Suprapubic skin (tissue), 4 donors: ENCODE data around the gene ENTPD2. TPM values are rescaled to one million over a fixed set of nuclear protein-coding genes. Genes with fewer than 3 reads are reported as not detected.

ENCODE experiments used
- DNase-seq, 2 donors: peaks; one replicate each; pipeline ENCODE4 v3.0.0-alpha.2; 2019; ENCODE audit warnings: low spot score in 2 of 2
- H3K27ac ChIP-seq: fragments of 200-600 bp; sonication (generic); one replicate; pipeline ENCODE4 v1.5.1; 2019
- H3K27me3 ChIP-seq: fragments of 200-600 bp; sonication (generic); one replicate; pipeline ENCODE4 v1.5.1; 2019
- H3K36me3 ChIP-seq: fragments of 200-600 bp; sonication (generic); one replicate; pipeline ENCODE4 v1.5.1; 2019
- H3K4me1 ChIP-seq: fragments of 200-600 bp; sonication (generic); one replicate; pipeline ENCODE4 v1.5.1; 2019
- H3K4me3 ChIP-seq: fragments of 200-600 bp; sonication (generic); one replicate; pipeline ENCODE4 v1.5.1; 2019; ENCODE audit warnings: mild to moderate bottlenecking
- H3K9me3 ChIP-seq: fragments of 200-600 bp; sonication (generic); one replicate; pipeline ENCODE4 v1.5.1; 2019
- CTCF ChIP-seq, 2 donors: fragments of 200-600 bp in 1 of 2; fragments of 450-650 bp in 1 of 2; sonication (generic) in 1 of 2; IDR thresholded peaks; one replicate each; pipeline ENCODE4 v1.5.1; 2016 to 2019; ENCODE audit warnings: antibody characterized with exemption in 2 of 2, mild to moderate bottlenecking in 1 of 2, moderate library complexity in 1 of 2
- EP300 ChIP-seq: sonication (generic); formaldehyde crosslinking; IDR thresholded peaks from one replicate; pipeline ENCODE4 v1.6.1; 2017; ENCODE audit warnings: antibody characterized with exemption
- POLR2A ChIP-seq, 2 donors: fragments of 450-650 bp; IDR thresholded peaks; one replicate each; pipeline ENCODE4 v1.6.1; 2017; ENCODE audit warnings: antibody characterized with exemption in 2 of 2, mild to moderate bottlenecking in 2 of 2, moderate library complexity in 2 of 2
- POLR2AphosphoS5 ChIP-seq, 3 donors: sonication (generic); formaldehyde crosslinking; IDR thresholded peaks; one replicate each; pipeline ENCODE4 v1.6.1; 2017; ENCODE audit warnings: antibody characterized with exemption in 3 of 3
- WGBS: methylation state at CpG from one replicate; pipeline ENCODE4 v1.1.5; 2018; 5-methylcytosine and 5-hydroxymethylcytosine counted together
- total RNA-seq, 4 donors: library from RNA; depleted of rRNA; stranded (reverse); fragments of >200 nt; gene quantifications; one replicate each; pipeline ENCODE4 v1.1.0, GENCODE V29; 2016

ENTPD2 gene
- total RNA-seq, 4 donors from 2014 or later: 13.3 to 20.8 (median 16.7) TPM

- no peak for DNase-seq
- Histone ChIP-seq H3K27ac (no peak overlapping the region), H3K36me3 (peaks cover 85% of the 10 kb centered on the region), H3K4me3 (no peak overlapping the region), H3K9me3 (no peaks in the 10 kb centered on the region), H3K4me1 (no peaks in the 10 kb centered on the region), H3K27me3 (no peaks in the 10 kb centered on the region)
- 95% methylated on average over 15 of the region's 20 CpGs for WGBS
- TF ChIP-seq POLR2AphosphoS5 (IDR thresholded peaks at IDR 0.05) (no peak), POLR2A (IDR thresholded peaks at IDR 0.05) (no peak), EP300 (no peak), CTCF (IDR thresholded peaks at IDR 0.05) (no peak)
Observed at GRCh38 chr9:137013571-137013940, 40.3 kb downstream of the ENTPD2 start.

GRCh38 chr9:137012694-137013570 lies 40.9 kb downstream of the ENTPD2 start:
- H3K27ac ChIP-seq: no peak overlapping the region

GRCh38 chr9:137011907-137012675 lies 41.8 kb downstream of the ENTPD2 start:
- Histone ChIP-seq H3K4me3 (no peak overlapping the region), H3K4me1 (no peaks in the 10 kb centered on the region), H3K27ac (no peak overlapping the region), H3K36me3 (peaks cover 84% of the 10 kb centered on the region), H3K9me3 (no peaks in the 10 kb centered on the region), H3K27me3 (no peaks in the 10 kb centered on the region)
- TF ChIP-seq CTCF (IDR thresholded peaks at IDR 0.05): no peak
- no peak for TF ChIP-seq POLR2AphosphoS5 (IDR thresholded peaks at IDR 0.05)
- no peak for TF ChIP-seq EP300
- no peak for TF ChIP-seq POLR2A (IDR thresholded peaks at IDR 0.05)
- no CpG with 5 or more reads among the region's 39 CpGs for WGBS
- DNase-seq: no peak

More at GRCh38 chr9:137012694-137013570, 40.9 kb downstream of the ENTPD2 start:
- TF ChIP-seq POLR2A (IDR thresholded peaks at IDR 0.05) (no peak), CTCF (IDR thresholded peaks at IDR 0.05) (no peak), POLR2AphosphoS5 (IDR thresholded peaks at IDR 0.05) (no peak), EP300 (no peak)
- no peaks in the 10 kb centered on the region for H3K4me1 ChIP-seq
- whole genome bisulfite sequencing: 92% methylated on average over 20 of the region's 67 CpGs
- H3K9me3 ChIP-seq: no peaks in the 10 kb centered on the region
- no peak for DNase-seq
- H3K36me3 ChIP-seq: peaks cover 87% of the 10 kb centered on the region
- H3K4me3 ChIP-seq: no peak overlapping the region
- no peaks in the 10 kb centered on the region for H3K27me3 ChIP-seq

GRCh38 chr9:137011156-137011555 lies 42.7 kb downstream of the ENTPD2 start:
- H3K4me3 ChIP-seq: no peak overlapping the region
- peaks cover 75% of the 10 kb centered on the region for H3K36me3 ChIP-seq
- H3K9me3 ChIP-seq: no peaks in the 10 kb centered on the region
- no peak for TF ChIP-seq POLR2AphosphoS5 (IDR thresholded peaks at IDR 0.05)
- no peak for TF ChIP-seq POLR2A (IDR thresholded peaks at IDR 0.05)
- TF ChIP-seq CTCF (IDR thresholded peaks at IDR 0.05): no peak
- TF ChIP-seq EP300: no peak
- no peaks in the 10 kb centered on the region for H3K27me3 ChIP-seq
- H3K27ac ChIP-seq: no peak overlapping the region
- H3K4me1 ChIP-seq: no peaks in the 10 kb centered on the region
- WGBS: 96% methylated on average over 23 of the region's 24 CpGs
- no peak for DNase-seq
